GM19438 (cell line): ENCODE measurements around the gene PHF23.

Source experiments
- ATAC-seq: cut with Tn5 transposase; IDR thresholded peaks from one replicate; pipeline ENCODE4 v1.9.1; 2021; ENCODE audit warnings: low read depth; ENCODE audit not compliant: unreplicated experiment

PHF23 gene

GRCh38 chr17:7221278-7222092 is 17.8 kb downstream of the PHF23 start:
- ATAC-seq, result no peak

GRCh38 chr17:7220593-7221277 is 18.5 kb downstream of the PHF23 start:
- no peak for ATAC-seq

GRCh38 chr17:7219812-7220592 is 19.3 kb downstream of the PHF23 start, which contains the start of the genes ACADVL and DLG4:
TSS of gene ACADVL (plus strand) at chr17:7219938. CDS start at chr17:7219985, 47 bp downstream.
TSS of gene DLG4 (minus strand) at chr17:7219836.
- ATAC-seq, result peak; percentile 53

GRCh38 chr17:7219229-7219811 is 19.9 kb downstream of the PHF23 start:
- ATAC-seq, result no peak

GRCh38 chr17:7218758-7219157 is 20.5 kb downstream of the PHF23 start:
- ATAC-seq, result no peak

GRCh38 chr17:7218166-7218565 is 21.1 kb downstream of the PHF23 start:
- ATAC-seq, result no peak

GRCh38 chr17:7217113-7217987 is 21.9 kb downstream of the PHF23 start:
- no peak for ATAC-seq

GRCh38 chr17:7216242-7217112 is 22.8 kb downstream of the PHF23 start:
- no peak for ATAC-seq

- ATAC-seq, result no peak
Measured at GRCh38 chr17:7215652-7216180, 23.5 kb downstream of the PHF23 start.

- ATAC-seq, result no peak
Measured at GRCh38 chr17:7215136-7215638, 24.1 kb downstream of the PHF23 start.

GRCh38 chr17:7214300-7215135 is 24.7 kb downstream of the PHF23 start:
- ATAC-seq, result peak; percentile 64

GRCh38 chr17:7213895-7214299 is 25.4 kb downstream of the PHF23 start:
- ATAC-seq, result no peak

GRCh38 chr17:7211491-7212273 is 27.6 kb downstream of the PHF23 start:
- no peak for ATAC-seq

GRCh38 chr17:7208754-7209460 is 30.4 kb downstream of the PHF23 start:
- ATAC-seq, result no peak

- ATAC-seq, result no peak
Measured at GRCh38 chr17:7208027-7208571, 31.2 kb downstream of the PHF23 start.
